DMS79 (cell line): ENCODE results near the gene MFSD12.
"Not testable (repeated sequence)": the region's sequence is repeated elsewhere in the genome, so short reads cannot be mapped to it uniquely, and the experiment has no call there.

Source experiments
- DNase-seq: peaks from one replicate; lab custom pipeline; 2025; lab: John Stamatoyannopoulos, UW

Gene MFSD12

DNA sequence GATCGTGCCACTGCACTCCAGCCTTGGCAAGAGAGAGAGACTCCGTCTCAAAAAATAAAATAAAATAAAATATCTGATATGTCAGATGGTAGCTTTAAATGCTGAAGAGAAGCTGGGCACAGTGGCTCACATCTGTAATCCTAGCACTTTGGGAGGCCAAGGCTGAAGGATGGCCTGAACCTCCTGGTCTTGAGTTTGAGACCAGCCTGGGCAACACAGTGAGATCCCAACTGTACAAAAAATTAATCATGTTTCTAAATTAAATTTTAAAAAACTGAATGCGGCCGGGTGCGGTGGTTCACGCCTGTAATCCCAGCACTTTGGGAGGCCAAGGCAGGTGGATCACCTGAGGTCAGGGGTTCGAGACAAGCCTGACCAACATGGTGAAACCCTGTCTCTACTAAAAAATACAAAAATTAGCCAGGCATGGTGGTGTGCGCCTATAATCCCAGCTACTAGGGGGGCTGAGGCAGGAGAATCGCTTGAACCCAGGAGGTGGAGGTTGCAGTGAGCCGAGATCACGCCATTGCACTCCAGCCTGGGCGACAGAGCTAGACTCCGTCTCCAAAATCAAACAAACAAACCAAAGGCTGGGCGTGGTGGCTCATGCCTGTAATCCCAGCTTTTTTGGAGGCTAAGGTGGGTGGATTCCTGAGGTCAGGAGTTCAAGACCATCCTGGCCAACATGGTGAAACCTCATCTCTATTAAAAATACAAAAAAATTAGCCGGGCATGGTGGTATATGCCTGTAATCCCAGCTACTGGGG is 26.8 kb upstream of the MFSD12 start:
- not testable (repeated sequence) for DNase-seq

GRCh38 chr19:3581792-3582191 is 24.4 kb upstream of the MFSD12 start:
- DNase-seq, result not testable (repeated sequence)

DNA sequence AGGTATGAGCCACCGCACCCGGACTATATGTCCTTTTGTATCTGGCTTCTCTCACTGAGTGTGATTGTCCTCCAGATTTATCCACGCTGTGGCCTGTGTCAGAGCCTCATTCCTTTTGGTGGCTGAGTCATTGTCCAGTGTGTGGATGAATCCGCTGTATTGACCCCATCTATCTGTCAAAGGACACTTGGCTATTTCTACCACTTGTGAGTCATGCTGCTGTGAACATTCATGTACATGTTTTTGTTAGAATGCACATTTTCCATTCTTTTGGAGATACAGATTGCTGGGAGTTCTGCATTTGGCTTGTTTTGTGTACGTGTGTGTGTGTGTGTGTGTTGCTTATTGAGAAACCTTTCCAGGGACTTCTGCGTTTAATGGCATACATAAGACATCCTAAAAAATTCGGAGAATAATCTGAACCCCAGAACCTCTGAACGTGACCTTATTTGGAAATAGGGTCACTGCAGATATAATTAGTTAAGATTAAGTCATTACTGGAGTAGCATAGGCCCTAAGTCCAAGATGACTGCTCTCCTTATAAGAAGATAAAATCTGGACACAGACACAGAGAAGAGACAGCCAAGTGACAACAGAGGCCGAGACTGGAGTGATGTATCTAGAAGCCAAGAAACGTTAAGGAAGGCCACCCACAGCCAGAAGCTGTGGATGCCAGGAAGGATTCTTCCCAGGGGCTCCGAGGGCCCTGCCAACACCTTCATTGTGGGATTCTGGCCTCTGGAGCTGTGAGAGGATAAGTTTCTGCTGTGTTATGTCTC is 23.0 kb upstream of the MFSD12 start:
- no peak for DNase-seq

DNA sequence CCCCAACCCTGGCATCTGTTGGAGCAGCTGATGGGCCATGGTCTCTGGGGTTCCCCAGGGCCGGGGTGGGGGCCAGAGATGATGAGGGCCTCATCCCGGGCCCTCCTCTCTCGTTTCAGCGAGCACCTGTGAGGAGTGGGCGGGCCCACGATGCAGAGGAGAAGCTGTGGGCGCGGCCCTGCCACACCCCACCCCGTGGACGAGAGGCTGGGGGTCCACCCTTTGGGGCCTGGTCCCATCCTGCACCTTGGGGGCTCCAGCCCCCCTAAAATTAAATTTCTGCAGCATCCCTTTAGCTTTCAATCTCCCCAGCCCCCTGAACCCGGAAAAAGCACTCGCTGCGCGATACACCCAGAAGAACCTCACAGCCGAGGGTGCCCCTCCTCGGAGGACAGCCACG is 21.0 kb upstream of the MFSD12 start:
- DNase-seq, result no peak

DNA sequence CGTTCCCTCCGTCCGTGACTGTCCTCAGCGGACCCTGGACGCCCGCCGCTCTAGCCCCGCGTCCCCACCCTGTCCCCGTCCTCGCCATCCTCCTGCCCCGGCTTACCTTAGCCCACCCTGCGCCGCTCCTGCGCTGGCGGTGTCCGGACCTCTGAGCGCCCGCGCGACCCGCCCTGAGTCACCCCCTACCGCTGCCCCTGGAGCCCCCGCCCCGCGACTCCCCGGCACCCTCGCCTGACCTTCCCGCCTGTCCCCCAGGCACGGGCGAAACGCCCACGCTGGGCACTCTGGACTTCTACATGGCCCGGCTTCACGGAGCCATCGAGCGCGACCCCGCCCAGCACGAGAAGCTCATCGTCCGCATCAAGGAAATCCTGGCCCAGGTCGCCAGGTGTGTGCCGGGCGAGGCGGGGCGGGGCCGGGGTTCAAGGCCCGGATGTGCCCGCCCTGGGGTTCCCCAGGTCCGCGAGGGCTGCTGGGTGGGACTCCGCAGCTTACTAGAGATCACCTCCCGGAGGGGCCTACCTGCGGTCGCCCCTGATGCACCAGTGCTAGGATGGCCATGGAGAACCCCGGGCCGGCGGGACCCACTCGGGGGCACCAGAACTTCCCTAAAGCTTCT is 20.4 kb upstream of the MFSD12 start:
- DNase-seq, result no peak

- no peak for DNase-seq
Observed at GRCh38 chr19:3576696-3577443, 19.5 kb upstream of the MFSD12 start.

GRCh38 chr19:3575949-3576673 is 18.7 kb upstream of the MFSD12 start:
- no peak for DNase-seq

DNA sequence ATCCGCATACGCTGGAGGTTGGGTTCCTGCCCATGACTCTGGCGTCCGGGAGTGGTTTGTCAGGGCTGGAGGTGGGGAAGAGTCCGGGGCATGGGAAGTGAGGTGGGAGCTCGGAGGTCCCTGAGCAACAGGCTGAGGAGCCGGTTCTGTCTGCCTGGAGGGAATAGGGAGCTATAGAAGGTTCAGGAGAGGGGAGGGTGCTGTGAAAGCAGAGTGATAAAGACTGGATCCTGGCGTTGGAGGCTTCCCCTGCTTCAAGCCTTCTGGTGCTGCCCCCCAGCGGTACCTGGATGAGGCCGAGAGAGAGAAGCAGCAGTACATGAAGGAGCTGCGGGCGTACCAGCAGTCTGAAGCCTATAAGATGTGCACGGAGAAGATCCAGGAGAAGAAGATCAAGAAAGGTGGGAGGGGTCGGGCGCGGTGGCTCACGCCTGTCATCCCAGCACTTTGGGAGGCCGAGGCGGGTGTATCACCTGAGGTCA is 17.9 kb upstream of the MFSD12 start:
- no peak for DNase-seq

- DNase-seq, result no peak
Observed at GRCh38 chr19:3573858-3574637, 16.7 kb upstream of the MFSD12 start.

DNA sequence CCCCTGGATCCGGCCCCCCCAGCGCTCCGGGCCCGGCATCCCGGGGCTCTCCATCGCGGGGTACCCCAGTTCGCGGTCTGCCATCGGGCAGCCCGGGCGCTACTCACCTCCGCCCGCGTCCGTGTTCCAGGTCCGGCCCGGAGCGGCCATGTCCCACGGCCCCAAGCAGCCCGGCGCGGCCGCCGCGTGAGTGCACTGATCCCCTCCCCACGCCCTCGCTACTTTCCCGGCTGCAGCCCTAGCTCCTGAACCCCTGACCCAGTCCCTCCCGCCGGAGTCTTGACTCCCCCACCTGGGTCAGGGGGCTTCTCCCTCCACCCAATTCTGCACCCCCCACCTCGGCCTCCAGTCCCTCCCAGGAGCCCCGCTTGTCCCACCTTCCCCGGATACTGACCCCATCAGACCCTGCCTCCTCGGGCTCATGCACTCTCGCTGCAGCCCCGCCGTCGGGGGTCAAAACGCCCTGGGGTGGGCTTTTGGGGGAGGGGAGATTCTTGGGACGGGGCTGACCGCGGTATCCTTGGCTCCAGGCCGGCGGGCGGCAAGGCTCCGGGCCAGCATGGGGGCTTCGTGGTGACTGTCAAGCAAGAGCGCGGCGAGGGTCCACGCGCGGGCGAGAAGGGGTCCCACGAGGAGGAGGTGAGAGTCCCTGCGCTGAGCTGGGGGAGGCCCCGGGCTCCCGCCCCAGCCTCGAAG is 15.9 kb upstream of the MFSD12 start:
- DNase-seq, result no peak

DNA sequence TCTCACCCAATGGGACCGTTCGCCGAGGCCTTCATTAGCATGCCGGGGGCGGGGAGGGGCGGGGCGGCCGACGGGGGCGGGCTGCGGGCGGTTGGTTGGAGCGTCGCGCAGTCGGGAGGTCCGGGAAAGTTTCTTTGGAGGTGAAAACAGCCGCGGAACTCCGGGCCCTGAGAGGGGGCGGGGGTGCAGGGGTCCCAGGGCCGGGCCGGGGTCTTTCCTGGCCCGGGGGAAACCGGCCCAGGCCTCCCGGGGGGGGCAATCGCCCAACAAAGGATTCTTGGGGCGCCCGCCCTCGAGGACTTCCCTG is 15.4 kb upstream of the MFSD12 start, which contains the start of gene HMG20B:
Gene HMG20B, plus strand, starts transcription at position 90 of the 307 bp plus-strand sequence. CDS start 366 bp downstream, outside the sequence.
- no peak for DNase-seq

DNA sequence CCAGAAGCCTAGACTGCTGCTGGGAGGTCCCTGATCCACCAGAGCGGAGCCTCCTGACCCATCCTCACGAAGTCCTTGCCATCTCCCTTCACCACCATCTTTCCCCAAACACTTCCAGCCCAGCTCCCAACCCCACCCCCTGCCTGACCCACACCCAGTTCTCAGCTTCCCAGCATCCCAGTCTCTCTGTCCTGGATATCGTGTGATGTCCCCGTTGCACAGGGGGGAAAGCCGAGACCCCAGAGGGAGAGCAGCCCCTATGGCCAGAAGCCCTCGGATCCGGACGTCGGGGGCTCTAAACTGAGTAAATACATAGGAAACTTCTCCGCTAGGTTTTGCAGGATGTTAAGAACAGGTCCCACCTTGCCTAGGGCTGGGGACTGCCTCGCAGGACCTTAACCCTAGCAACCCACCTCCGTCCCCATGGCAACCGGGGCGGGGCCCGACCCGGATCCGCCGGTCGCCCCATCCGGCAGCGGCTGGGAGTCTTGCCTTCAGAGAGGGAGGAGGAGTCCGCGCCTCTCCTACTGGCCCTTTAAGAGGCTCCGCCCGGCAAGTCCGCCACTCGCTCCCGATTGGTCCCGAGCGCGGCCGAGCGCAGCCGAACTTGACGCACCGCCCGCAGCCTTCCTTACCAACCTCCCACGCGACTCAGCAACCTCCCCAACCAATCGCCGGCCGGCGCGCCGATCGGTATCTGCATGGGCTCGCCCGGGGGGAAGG is 14.9 kb upstream of the MFSD12 start:
- peak; percentile 96 for DNase-seq

- no peak for DNase-seq
Observed at GRCh38 chr19:3570606-3571011, 13.2 kb upstream of the MFSD12 start.

GRCh38 chr19:3570042-3570441 is 12.7 kb upstream of the MFSD12 start:
- DNase-seq, result not testable (repeated sequence)

- DNase-seq, result no peak
Observed at GRCh38 chr19:3565139-3565538, 7.8 kb upstream of the MFSD12 start.

GRCh38 chr19:3563709-3564524 is 6.5 kb upstream of the MFSD12 start:
- DNase-seq, result no peak

DNA sequence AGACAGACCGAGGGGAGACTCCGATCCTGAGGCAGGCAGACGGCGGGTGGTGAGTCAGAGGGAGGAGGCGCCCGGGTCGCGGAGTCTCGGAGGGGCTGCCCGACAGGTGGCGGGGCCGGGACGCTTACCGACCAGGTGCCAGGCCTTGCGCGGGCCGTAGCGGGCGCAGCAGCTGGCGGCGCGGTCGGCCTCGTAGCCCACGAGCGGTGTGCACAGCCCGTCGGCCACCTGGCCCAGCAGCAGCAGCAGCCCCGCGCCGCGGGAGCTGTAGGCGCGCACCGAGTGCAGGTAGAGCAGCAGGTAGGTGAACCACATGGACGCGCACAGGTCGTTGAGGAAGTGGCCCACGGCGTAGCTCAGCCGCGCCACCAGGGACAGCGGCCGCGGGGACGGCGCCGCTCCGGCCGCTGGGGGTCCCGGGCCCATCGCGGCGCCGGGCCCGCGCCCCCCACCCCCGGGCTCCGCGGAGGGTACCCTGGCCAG is 367 bp downstream of the MFSD12 start:
- DNase-seq, result no peak

DNA sequence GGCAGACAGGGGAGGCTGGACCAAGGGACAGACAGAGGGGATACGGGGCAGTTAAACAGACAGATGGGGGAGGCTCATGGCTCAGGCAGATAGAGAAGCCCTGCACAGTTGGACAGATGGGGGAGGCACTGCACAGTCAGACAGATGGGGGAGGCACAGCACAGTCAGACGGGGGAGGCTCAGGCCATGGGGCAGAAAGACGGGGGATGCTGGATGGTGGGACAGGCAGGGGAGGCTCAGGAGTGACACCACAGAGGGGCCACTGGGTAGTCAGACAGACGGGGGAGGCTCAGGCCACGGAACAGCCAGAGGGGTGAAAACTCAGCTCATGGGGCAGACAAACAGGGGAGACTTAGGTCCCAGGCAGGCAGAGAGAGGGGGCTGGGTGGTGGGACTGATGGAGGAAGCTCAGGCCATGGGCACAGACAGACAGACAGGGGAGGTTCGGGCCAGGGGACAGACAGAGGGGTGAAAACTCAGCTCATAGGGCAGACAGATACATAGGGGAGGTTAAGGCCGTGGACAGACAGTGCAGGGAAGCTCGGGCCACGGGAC is 886 bp downstream of the MFSD12 start:
- DNase-seq, result no peak
